K562 (cell line): ENCODE data around the gene CYB5RL. TPM values are rescaled to one million over a fixed set of nuclear protein-coding genes. Genes with fewer than 3 reads are reported as not detected.

Source experiments
- CBFA2T3 ChIP-seq: fragments of 450-650 bp; IDR thresholded peaks from 2 replicates; pipeline ENCODE4 v1.6.1; 2017
- CREB5 ChIP-seq: fragments of 250-450 bp; sonication (Bioruptor Pico); IDR thresholded peaks from 2 replicates; pipeline ENCODE4 v1.5.0; 2020; ENCODE audit warnings: mild to moderate bottlenecking
- ETS1 ChIP-seq: conservative IDR thresholded peaks from 2 replicates; pipeline ENCODE4 v1.6.1; 2011; ENCODE audit warnings: low read depth, mild to moderate bottlenecking, low read length; ENCODE audit not compliant: control insufficient read depth
- IRF9 ChIP-seq: fragments of 450-650 bp; IDR thresholded peaks from 2 replicates; pipeline ENCODE4 v1.6.1; 2016; ENCODE audit warnings: missing biosample characterization, missing genetic modification characterization
- MGA ChIP-seq: fragments of 450-650 bp; IDR thresholded peaks from 2 replicates; pipeline ENCODE4 v1.6.1; 2016; ENCODE audit warnings: mild to moderate bottlenecking, moderate library complexity
- NR3C1 ChIP-seq: sonication (generic); formaldehyde crosslinking; IDR thresholded peaks from 2 replicates; pipeline ENCODE4 v1.8.1; 2022; ENCODE audit warnings: missing genetic modification reagents
- SMAD1 ChIP-seq: fragments of 150-350 bp; IDR thresholded peaks from 2 replicates; pipeline ENCODE4 v1.6.1; 2014; ENCODE audit warnings: low read length, low read depth; ENCODE audit not compliant: partially characterized antibody
- TCF3 ChIP-seq: sonication (generic); formaldehyde crosslinking; IDR thresholded peaks from 2 replicates; pipeline ENCODE4 v1.4.0; 2020; ENCODE audit warnings: mild to moderate bottlenecking, missing genetic modification reagents
- polyA plus RNA-seq, 8 experiments: library from polyadenylated mRNA; depleted of rRNA in 4 of 8; stranded (reverse) in 5 of 8; unstranded in 3 of 8; fragments of >200 nt; fragmentation: Nextera tagmentation in 2 of 8; fragmentation: Illumina TruSeq in 1 of 8; extraction: Ambion mirVana in 2 of 8; extraction: Trizol in 1 of 8; gene quantifications; 2 replicates each; pipeline versions ENCODE4 v1.2.1 to v1.2.3, GENCODE V29; 2011 to 2014; ENCODE audit warnings: inconsistent platforms in 1 of 8, missing spikeins in 1 of 8
- total RNA-seq, 7 experiments: library from RNA; depleted of rRNA in 6 of 7; stranded (reverse); fragments of >200 nt in 6 of 7; fragmentation: Illumina TruSeq in 2 of 7; extraction: Trizol in 2 of 7; gene quantifications; 2 replicates each; pipeline versions ENCODE4 v1.2.1 to v1.2.3, GENCODE V29; 2011 to 2021; ENCODE audit warnings: low replicate concordance in 1 of 7

The CYB5RL gene
- total and polyA plus RNA-seq, 9 of the 15 experiments (the other 6 are each of a cell fraction or from before 2014, with no cell fraction given): 7.9 to 18.0 (median 11.2) TPM

GRCh38 chr1:54199151-54199764 lies 572 bp downstream of the CYB5RL start (continued):
- TF ChIP-seq IRF9 (no peak), CBFA2T3 (no peak), NR3C1 (CRISPR knock-in tag) (no peak), ETS1 (peak; percentile 49; the same call in 1 of the 2 replicates), SMAD1 (no peak), TCF3 (no peak), MGA (no peak), CREB5 (CRISPR knock-in tag) (no peak)
